ENCODE data around the gene COG7.

DNA sequence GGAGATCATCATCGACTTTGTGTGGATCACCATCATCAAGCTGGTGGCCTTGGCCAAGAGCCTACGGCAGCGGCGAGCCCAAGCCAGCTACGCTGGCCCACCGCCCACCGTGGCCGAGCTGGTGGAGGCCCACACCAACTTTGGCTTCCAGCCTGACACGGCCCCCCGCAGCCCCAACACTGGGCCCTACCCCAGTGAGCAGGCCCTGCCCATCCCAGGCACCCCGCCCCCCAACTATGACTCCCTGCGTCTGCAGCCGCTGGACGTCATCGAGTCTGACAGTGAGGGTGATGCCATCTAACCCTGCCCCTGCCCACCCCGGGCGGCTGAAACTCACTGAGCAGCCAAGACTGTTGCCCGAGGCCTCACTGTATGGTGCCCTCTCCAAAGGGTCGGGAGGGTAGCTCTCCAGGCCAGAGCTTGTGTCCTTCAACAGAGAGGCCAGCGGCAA is 72.5 kb downstream of the COG7 start:
- TF ChIP-seq, protein P1, sequence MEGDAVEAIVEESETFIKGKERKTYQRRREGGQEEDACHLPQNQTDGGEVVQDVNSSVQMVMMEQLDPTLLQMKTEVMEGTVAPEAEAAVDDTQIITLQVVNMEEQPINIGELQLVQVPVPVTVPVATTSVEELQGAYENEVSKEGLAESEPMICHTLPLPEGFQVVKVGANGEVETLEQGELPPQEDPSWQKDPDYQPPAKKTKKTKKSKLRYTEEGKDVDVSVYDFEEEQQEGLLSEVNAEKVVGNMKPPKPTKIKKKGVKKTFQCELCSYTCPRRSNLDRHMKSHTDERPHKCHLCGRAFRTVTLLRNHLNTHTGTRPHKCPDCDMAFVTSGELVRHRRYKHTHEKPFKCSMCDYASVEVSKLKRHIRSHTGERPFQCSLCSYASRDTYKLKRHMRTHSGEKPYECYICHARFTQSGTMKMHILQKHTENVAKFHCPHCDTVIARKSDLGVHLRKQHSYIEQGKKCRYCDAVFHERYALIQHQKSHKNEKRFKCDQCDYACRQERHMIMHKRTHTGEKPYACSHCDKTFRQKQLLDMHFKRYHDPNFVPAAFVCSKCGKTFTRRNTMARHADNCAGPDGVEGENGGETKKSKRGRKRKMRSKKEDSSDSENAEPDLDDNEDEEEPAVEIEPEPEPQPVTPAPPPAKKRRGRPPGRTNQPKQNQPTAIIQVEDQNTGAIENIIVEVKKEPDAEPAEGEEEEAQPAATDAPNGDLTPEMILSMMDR (IDR thresholded peaks at IDR 0.05) = no peak
- TF ChIP-seq POLR2A (IDR thresholded peaks at IDR 0.05) = no peak

Measured in body of pancreas (tissue), 4 donors.